Vagina (tissue), 2 donors: ENCODE data around the gene DEAF1.

Experiments
- POLR2A ChIP-seq, 2 donors: fragments of 450-650 bp; IDR thresholded peaks; one replicate each; pipeline ENCODE4 v1.6.1; 2017; ENCODE audit warnings: antibody characterized with exemption in 2 of 2, mild to moderate bottlenecking in 2 of 2, moderate library complexity in 2 of 2
- POLR2AphosphoS5 ChIP-seq, 2 donors: sonication (generic); formaldehyde crosslinking; IDR thresholded peaks; one replicate each; pipeline ENCODE4 v1.9.0; 2017; ENCODE audit warnings: antibody characterized with exemption in 2 of 2, mild to moderate bottlenecking in 2 of 2, low read depth in 1 of 2; ENCODE audit not compliant: insufficient read depth in 1 of 2
- TF ChIP-seq, protein P1 (sequence below), 3 experiments: fragments of 450-650 bp in 2 of 3; fragments of 200-600 bp in 1 of 3; sonication (generic) in 1 of 3; IDR thresholded peaks; one replicate each; pipeline ENCODE4 v1.5.1; 2017 to 2019; ENCODE audit warnings: antibody characterized with exemption in 3 of 3, mild to moderate bottlenecking in 2 of 3, moderate library complexity in 2 of 3

DNA sequence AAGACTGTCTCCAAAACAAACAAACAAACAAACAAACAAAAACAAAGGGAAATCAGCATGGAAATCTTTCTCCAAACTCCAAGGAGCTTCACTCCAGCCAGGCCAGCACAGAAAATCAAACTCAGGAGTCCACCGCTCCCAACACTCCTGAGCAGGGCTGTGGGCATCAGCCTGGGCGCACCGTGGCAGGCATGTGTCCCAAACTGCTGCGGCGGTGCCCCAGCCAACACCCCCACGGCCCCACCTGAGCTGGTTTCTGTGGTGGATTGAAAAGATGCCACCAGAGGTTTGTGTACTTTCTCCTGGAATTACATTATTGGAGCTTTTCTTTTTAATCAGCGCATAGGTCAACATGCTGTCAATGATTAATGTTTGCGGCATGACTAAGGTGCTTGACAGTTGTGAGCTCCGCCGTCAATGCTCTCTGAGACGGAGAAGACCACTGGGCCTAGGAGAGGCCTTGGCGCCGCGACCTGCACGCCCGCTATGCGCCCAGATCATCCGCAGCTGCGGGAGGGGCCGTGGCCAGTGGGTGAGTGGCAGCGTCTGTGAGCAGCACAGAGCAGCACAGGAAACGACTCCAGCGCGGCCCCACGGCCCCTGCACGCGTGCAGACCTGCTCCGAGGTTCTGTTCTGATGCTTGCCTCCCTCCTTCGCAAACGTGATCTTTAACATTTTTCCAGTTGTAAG is 39.8 kb downstream of the DEAF1 start:
- no peak for TF ChIP-seq POLR2A (IDR thresholded peaks at IDR 0.05)
- TF ChIP-seq, protein P1, sequence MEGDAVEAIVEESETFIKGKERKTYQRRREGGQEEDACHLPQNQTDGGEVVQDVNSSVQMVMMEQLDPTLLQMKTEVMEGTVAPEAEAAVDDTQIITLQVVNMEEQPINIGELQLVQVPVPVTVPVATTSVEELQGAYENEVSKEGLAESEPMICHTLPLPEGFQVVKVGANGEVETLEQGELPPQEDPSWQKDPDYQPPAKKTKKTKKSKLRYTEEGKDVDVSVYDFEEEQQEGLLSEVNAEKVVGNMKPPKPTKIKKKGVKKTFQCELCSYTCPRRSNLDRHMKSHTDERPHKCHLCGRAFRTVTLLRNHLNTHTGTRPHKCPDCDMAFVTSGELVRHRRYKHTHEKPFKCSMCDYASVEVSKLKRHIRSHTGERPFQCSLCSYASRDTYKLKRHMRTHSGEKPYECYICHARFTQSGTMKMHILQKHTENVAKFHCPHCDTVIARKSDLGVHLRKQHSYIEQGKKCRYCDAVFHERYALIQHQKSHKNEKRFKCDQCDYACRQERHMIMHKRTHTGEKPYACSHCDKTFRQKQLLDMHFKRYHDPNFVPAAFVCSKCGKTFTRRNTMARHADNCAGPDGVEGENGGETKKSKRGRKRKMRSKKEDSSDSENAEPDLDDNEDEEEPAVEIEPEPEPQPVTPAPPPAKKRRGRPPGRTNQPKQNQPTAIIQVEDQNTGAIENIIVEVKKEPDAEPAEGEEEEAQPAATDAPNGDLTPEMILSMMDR (IDR thresholded peaks at IDR 0.05) = no peak
- no peak for TF ChIP-seq POLR2AphosphoS5 (IDR thresholded peaks at IDR 0.05; ENCODE audit: insufficient read depth in 1 of 2, low read depth in 1 of 2)
